Neural cell (in vitro differentiated cells): ENCODE results near the gene KIAA1586.

Source experiments
- CTCF ChIP-seq: fragments of 450-650 bp; IDR thresholded peaks from 2 replicates; pipeline ENCODE4 v1.5.1; 2014; ENCODE audit warnings: antibody characterized with exemption, mild to moderate bottlenecking, moderate library complexity; ENCODE audit not compliant: poor library complexity, severe bottlenecking
- MXI1 ChIP-seq: fragments of 450-650 bp; conservative IDR thresholded peaks from 2 replicates; pipeline ENCODE4 v1.6.1; 2014; ENCODE audit warnings: antibody characterized with exemption, mild to moderate bottlenecking; ENCODE audit not compliant: poor library complexity, severe bottlenecking
- POLR2AphosphoS5 ChIP-seq: IDR thresholded peaks from 2 replicates; pipeline ENCODE4 v1.6.1; 2012
- RAD21 ChIP-seq: fragments of 450-650 bp; conservative IDR thresholded peaks from 2 replicates; pipeline ENCODE4 v1.6.1; 2014; ENCODE audit warnings: antibody characterized with exemption, mild to moderate bottlenecking, moderate library complexity
- TAF1 ChIP-seq: IDR thresholded peaks from 2 replicates; pipeline ENCODE4 v1.6.1; 2012; ENCODE audit warnings: low read depth

DNA sequence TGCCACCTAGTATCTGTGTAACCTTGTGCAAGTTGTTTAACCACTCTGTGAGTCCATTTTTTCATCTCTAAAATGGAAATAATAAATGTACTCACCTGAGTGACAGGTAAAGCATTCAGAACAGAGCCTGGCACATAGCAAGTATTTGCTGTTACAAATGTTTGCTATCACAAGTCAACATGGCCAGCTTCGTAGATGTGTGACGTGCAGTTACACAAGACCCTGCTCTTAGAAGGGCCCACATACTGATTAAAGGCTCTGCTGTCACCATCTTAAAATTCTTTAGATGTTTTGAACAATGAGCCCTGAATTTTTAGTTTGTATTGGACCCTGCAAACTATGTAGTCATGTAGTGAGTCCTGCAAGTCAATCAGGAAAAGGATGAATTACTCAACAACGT, 40.4 kb upstream of the KIAA1586 start:
- TF ChIP-seq CTCF: no peak
- no peak for TF ChIP-seq POLR2AphosphoS5
- no peak for TF ChIP-seq MXI1
- TF ChIP-seq TAF1: no peak
- TF ChIP-seq RAD21: no peak
